LNCAP (cell line): ENCODE data around the gene TRMT11.

Experiments
- TF ChIP-seq, protein P1 (sequence below): fragments of 450-650 bp; IDR thresholded peaks from 2 replicates; pipeline ENCODE4 v1.5.1; 2017; ENCODE audit warnings: mild to moderate bottlenecking

TRMT11 gene

DNA sequence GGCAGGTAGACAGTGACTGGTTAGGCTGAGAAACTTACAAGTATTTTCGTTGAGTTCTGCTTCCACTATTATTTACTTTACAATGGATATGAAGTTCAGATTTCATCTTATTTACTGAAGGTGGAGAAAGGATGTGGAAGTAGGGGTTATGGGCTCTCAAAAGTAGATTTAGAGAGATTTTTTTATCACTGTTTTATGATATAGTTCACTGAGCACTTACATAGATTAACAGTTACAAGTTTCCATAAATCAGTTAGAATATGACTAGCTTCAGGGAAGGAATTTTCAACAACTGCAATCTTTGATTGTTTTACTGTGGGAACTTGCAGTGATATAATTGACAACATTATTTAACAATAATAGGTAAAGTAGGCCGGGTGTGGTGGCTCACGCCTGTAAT is 7.2 kb upstream of the TRMT11 start:
- TF ChIP-seq, protein P1, sequence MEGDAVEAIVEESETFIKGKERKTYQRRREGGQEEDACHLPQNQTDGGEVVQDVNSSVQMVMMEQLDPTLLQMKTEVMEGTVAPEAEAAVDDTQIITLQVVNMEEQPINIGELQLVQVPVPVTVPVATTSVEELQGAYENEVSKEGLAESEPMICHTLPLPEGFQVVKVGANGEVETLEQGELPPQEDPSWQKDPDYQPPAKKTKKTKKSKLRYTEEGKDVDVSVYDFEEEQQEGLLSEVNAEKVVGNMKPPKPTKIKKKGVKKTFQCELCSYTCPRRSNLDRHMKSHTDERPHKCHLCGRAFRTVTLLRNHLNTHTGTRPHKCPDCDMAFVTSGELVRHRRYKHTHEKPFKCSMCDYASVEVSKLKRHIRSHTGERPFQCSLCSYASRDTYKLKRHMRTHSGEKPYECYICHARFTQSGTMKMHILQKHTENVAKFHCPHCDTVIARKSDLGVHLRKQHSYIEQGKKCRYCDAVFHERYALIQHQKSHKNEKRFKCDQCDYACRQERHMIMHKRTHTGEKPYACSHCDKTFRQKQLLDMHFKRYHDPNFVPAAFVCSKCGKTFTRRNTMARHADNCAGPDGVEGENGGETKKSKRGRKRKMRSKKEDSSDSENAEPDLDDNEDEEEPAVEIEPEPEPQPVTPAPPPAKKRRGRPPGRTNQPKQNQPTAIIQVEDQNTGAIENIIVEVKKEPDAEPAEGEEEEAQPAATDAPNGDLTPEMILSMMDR: no peak

DNA sequence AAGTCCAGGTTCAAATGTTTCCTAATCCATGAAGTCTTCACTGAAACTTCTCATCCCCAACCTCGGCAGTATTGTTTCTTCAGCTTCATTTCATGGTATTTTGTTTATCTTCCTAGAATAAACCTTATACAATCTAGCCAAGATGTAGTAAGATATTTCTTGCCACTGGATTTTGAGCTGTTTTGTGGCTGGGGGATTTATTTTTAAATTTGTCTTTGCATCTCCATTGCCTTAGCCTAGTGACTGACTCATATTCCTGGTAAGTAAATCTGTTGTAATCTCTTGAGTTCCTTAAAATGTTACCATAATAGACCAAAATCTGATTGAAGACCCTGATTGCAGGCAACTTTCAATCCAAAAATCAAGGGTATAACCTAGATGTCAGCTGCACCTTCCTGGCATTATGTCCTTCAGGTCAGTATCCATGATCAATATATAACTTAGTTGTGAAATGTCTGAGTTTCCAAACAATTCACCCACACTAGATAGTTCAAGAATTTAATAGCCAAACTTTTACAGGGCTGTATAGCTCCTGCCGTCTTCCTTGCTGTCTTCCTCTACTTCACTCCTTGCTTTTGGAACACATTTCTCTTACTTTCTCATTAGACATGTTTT is 4.7 kb upstream of the TRMT11 start:
- TF ChIP-seq, protein P1: no peak

DNA sequence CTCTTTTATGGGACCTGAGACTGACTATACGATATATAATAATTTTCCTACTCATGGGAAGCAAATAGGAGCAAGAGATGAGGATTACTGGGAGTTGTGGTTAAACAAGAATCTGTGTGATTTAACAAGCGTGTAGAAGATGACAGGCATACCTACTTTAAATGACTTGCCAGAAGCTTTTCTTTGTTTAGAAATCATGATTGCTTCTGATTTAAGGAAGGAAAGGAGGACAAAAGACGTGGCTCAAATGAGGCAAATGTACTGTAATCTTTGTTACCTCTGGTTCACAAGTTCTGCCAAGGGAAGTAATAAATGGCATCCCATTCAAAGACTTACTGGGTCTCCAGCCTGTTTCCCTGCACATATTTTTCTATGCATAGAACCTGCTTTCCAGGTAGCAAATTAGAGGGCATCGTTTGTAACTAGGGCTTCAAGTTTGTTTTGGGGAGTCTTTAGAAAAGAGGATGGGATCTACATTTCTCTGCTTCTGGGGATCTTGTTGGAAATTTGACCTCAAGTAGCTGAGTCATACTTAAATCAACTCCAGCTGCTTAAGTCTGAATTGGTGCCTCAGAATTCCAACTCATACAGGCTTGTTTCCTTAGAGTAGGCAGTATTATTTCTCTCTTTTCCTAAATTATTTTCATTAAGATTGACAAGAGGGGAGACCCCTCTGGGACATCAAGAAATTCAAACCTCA is 2.9 kb upstream of the TRMT11 start:
- TF ChIP-seq, protein P1: no peak

DNA sequence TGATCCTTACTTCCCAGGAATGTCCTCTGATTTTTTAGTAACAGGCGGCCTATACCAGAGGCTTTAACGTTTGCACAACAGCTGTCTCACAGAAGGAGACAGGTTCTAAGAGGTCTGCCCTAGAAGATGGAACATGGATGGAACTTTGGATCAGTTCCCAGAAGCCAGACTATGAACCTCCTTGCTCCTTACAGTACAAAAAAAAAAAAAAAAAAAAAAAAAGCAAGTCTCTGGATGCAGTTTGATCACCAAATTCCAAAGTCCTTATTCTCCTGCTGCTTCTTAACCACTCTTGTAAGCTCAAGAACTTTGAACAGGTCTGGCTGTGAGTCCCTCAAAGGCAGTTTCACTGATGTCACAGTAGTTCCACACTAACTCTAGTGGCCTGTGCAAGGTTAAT is 2.0 kb upstream of the TRMT11 start:
- TF ChIP-seq, protein P1: no peak

DNA sequence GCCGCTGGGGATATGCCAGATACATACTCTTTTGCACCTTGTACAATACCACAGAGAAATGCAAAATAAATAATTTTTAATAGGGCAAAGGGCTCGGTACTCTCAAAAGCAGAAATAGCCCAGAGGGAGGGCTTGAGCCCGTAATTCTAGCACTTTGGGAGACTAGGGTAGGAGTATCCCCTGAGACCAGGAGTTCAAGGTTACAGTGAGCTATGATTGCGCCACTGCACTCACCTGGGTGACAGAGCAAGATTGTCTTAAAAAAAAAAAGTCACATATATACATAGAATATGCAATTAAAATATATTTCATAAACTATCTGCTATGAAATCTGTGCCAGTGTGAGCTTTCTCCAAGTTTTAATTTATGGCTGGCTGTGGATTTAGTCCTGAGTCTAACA is 818 bp upstream of the TRMT11 start:
- TF ChIP-seq, protein P1: no peak

DNA sequence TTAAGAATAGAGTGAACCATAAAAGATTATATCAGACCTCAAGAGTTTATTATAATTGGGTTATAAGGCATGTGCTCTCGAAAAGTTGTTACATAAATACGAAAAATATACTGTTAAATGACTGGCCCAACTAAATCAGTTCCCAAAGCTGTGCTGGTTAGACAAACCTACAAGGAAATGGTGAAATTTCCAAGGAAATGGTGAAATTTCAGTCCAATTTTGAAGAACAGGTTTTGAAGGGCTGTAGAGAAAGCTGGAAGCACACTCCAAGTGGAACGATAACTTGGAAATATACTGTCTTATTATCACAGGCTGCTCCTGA is 400 bp upstream of the TRMT11 start:
- TF ChIP-seq, protein P1: no peak

DNA sequence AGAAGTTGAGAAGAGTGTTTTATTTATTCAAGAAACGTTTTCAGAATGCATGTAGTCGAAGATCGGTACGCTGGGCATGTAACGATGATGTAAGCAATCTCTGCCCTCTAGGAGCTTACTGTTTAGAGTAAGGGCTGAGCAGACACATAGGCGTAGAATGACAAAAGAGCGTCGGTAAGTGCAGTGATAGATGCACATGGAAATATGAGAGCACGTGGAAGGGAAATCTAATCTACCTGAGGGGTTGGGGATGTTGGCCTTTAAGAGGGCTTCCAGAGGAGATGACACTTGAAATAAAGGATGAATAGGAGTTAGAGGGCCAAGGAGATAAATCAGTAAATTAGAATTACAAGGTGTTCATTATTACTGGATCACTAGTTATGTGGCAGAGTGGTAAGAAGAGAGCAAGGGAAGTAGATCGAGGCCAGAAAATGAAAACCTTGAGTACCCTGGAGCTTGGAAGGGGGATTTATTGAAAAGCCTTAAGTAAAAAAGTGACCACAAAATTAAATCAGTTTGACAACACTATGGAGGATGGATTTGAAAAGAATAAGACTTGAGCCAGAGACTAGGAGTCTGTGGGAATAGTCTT is 782 bp downstream of the TRMT11 start:
- TF ChIP-seq, protein P1: no peak
